Activated CD8-positive, alpha-beta memory T cell treated with anti-CD3 and anti-CD28 coated beads, Interleukin-2, amount 10 ng/mL, durations not matched to agents 7 days and 5 days (primary cell): ENCODE results near the gene ARHGAP18. TPM values are rescaled to one million over a fixed set of nuclear protein-coding genes. Genes with fewer than 3 reads are reported as not detected.

ENCODE experiments used
- ATAC-seq: fragments of 150-1000 bp; cut with Tn5 transposase; one replicate; pipeline ENCODE4 v1.10.0; 2021; ENCODE audit warnings: moderate library complexity
- CTCF ChIA-PET: fragments of 350-600 bp; sonication (Branson Sonifier 250); formaldehyde crosslinking; loops from one replicate; lab custom pipeline; 2021; ENCODE audit warnings: antibody characterized with exemption; lab: Charles Lee
- DNase-seq: peaks from one replicate; pipeline ENCODE4 v3.0.0-alpha.2; 2020
- H3K27ac Mint-ChIP-seq: one replicate; pipeline ENCODE4 v1.8.0; 2021; ENCODE audit warnings: mild to moderate bottlenecking, mixed read lengths
- H3K27me3 Mint-ChIP-seq: one replicate; pipeline ENCODE4 v1.8.0; 2021; ENCODE audit warnings: mixed read lengths
- H3K36me3 Mint-ChIP-seq: one replicate; pipeline ENCODE4 v1.8.0; 2021; ENCODE audit warnings: mild to moderate bottlenecking, mixed read lengths
- H3K4me1 Mint-ChIP-seq: one replicate; pipeline ENCODE4 v1.8.0; 2021; ENCODE audit warnings: mixed read lengths
- H3K4me3 Mint-ChIP-seq: one replicate; pipeline ENCODE4 v1.8.0; 2021; ENCODE audit warnings: mild to moderate bottlenecking, moderate library complexity, mixed read lengths
- H3K9me3 Mint-ChIP-seq: one replicate; pipeline ENCODE4 v1.8.0; 2022; ENCODE audit warnings: low read depth, mixed read lengths
- total RNA-seq, 2 experiments: library from RNA; stranded (reverse); gene quantifications; one replicate each; pipeline ENCODE4 v1.2.3, GENCODE V29; 2021

Gene ARHGAP18
- total RNA-seq, 2 experiments from 2014 or later, result 14.1 to 20.8 TPM

DNA sequence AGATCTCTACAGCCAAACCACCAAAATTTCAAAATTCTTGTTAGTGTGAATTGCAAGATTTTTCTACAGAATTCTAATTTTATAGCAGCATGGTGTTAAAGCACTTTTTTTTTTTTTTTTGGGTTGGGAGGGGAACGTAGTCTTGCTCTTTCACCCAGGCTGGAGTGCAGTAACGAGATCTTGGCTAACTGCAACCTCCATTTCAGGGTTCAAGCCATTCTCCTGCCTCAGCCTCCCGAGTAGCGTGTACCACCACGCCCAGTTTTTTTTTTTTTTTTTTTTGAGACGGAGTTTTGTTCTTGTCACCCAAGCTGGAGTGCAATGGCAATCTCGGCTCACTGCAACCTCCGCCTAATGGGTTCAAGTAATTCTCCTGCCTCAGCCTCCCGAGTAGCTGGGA lies 11.5 kb downstream of the ARHGAP18 start:
- DNase-seq, result no peak
- Mint-ChIP-seq H3K27ac (no peak overlapping the region), H3K9me3 (no peaks in the 10 kb centered on the region), H3K4me1 (peaks cover 57% of the 10 kb centered on the region), H3K4me3 (no peak overlapping the region), H3K36me3 (peaks cover 18% of the 10 kb centered on the region), H3K27me3 (no peaks in the 10 kb centered on the region)
- no peak for ATAC-seq
- CTCF ChIA-PET, result no interaction called here

DNA sequence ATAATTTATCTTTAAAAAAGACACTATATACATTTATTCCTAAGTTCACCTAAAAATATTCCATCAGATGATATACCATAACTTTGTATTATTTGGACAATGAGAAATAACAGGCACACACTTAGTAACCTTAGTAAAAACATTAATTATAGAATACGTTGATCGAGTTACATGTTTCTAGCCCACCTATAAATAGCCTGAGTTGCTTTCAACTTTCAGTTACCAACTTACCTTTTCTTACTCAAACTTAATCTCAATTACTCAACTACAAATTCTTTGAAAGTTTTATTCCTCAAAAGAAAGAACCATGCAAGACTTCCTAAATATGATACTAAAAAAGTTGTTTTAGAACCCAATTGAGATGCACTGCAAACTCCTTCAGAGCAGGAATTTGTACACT lies 12.2 kb downstream of the ARHGAP18 start:
- Mint-ChIP-seq H3K9me3 (no peaks in the 10 kb centered on the region), H3K36me3 (peaks cover 14% of the 10 kb centered on the region), H3K4me3 (no peak overlapping the region), H3K4me1 (peaks cover 63% of the 10 kb centered on the region), H3K27me3 (no peaks in the 10 kb centered on the region), H3K27ac (no peak overlapping the region)
- ATAC-seq, result no peak
- CTCF ChIA-PET, result no interaction called here
- no peak for DNase-seq

- H3K4me3 Mint-ChIP-seq, result no peak overlapping the region
- peaks cover 65% of the 10 kb centered on the region for H3K4me1 Mint-ChIP-seq
- CTCF ChIA-PET, result interaction anchor here (0.9 to 1.0 kb wide), 2 partner anchors 51 to 99 kb away, joined by 3 read pairs; no protein-coding TSS in a partner anchor
- H3K36me3 Mint-ChIP-seq, result peaks cover 18% of the 10 kb centered on the region
- no peaks in the 10 kb centered on the region for H3K9me3 Mint-ChIP-seq
- no peak overlapping the region for H3K27ac Mint-ChIP-seq
- DNase-seq (no peak), ATAC-seq (no peak)
- H3K27me3 Mint-ChIP-seq, result no peaks in the 10 kb centered on the region
Measured at GRCh38 chr6:129696843-129697242, 13.1 kb downstream of the ARHGAP18 start.

- peaks cover 18% of the 10 kb centered on the region for H3K36me3 Mint-ChIP-seq
- H3K9me3 Mint-ChIP-seq, result no peaks in the 10 kb centered on the region
- H3K27ac Mint-ChIP-seq, result peak overlapping the region; percentile 55
- no peak for ATAC-seq
- peaks cover 64% of the 10 kb centered on the region for H3K4me1 Mint-ChIP-seq
- H3K4me3 Mint-ChIP-seq, result peak overlapping the region; percentile 15
- H3K27me3 Mint-ChIP-seq, result no peaks in the 10 kb centered on the region
- DNase-seq, result no peak
- CTCF ChIA-PET, result interaction anchor here (0.9 to 2.4 kb wide), 3 partner anchors 14 to 98 kb away, joined by 3 to 11 read pairs (median 3); partner anchors contain the start of gene ARHGAP18
Measured at GRCh38 chr6:129696028-129696418, 14.0 kb downstream of the ARHGAP18 start.

DNA sequence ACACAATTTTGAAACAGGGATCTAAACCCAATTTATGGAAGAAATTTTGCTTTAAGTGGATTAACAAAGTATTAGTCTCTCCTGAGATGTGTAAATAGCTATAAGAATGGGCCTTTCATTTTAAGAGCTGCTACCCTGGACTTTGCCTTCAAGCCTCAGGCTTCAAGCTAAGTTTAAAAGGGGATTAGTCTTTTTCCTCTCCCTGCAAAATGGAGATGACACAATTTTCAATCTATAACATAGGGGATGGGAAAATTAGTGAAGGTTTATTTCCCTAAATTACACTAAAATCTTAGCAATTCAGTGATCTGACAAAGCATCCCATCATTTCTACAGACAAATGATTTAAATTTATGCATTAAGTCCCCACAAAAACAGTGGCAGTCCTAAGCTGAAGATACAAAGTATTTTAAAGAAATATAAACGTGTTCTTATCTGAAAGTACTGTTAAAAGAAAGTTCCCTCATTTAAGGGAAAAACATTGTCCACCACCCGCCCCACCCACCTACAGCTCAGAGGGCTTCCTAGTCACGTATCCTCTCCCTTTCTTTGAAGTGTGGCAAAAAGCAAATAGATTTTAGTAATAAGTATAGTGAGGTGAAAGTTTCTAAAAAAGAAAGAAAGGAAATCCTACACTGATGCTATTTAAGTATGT lies 14.5 kb downstream of the ARHGAP18 start:
- peak overlapping the region; percentile 15 for H3K4me3 Mint-ChIP-seq
- DNase-seq, result peak; percentile 56

DNA sequence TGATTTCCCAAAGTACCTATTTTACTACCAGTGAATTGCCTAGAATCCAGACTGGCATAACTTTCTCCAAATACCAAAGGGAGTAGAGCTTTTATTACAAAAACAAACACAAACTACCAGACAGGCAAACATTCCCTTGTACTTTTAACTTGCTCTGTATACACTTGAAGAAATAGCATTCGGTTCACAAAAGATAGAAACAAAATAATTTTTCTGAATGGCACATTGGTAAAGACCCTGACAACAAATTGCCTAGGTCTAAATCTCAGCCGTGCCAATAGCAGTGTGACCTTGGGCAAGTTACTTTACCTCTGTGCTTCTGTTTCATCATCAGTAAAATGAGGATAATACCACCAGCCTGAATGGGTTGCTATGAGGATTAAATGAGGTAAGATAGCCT lies 15.9 kb downstream of the ARHGAP18 start:
- Mint-ChIP-seq H3K27ac (no peak overlapping the region), H3K4me1 (peaks cover 65% of the 10 kb centered on the region), H3K4me3 (no peak overlapping the region), H3K9me3 (no peaks in the 10 kb centered on the region), H3K27me3 (no peaks in the 10 kb centered on the region), H3K36me3 (peaks cover 11% of the 10 kb centered on the region)
- CTCF ChIA-PET, result interaction anchor here (1.8 to 2.4 kb wide), 2 partner anchors 16 to 96 kb away, joined by 4 to 11 read pairs; partner anchors contain the start of gene ARHGAP18
- DNase-seq, result no peak
- no peak for ATAC-seq

More for the DNA sequence above, 14.5 kb downstream of the ARHGAP18 start:
- H3K36me3 Mint-ChIP-seq, result peaks cover 14% of the 10 kb centered on the region
- peak; percentile 85 for ATAC-seq
- no peaks in the 10 kb centered on the region for H3K27me3 Mint-ChIP-seq
- CTCF ChIA-PET, result interaction anchor here (0.9 to 2.4 kb wide), 2 partner anchors 11 to 14 kb away, joined by 3 to 11 read pairs; partner anchors contain the start of gene ARHGAP18
- peaks cover 62% of the 10 kb centered on the region for H3K4me1 Mint-ChIP-seq
- peak overlapping the region; percentile 55 for H3K27ac Mint-ChIP-seq
- H3K9me3 Mint-ChIP-seq, result no peaks in the 10 kb centered on the region

GRCh38 chr6:129692467-129692866 lies 17.5 kb downstream of the ARHGAP18 start:
- no peaks in the 10 kb centered on the region for H3K9me3 Mint-ChIP-seq
- no peaks in the 10 kb centered on the region for H3K27me3 Mint-ChIP-seq
- DNase-seq (no peak), ATAC-seq (no peak)
- no peak overlapping the region for H3K27ac Mint-ChIP-seq
- H3K36me3 Mint-ChIP-seq, result peaks cover 15% of the 10 kb centered on the region
- CTCF ChIA-PET, result interaction anchor here (1.8 kb wide), 1 partner anchor 95 kb away, joined by 4 read pairs; no protein-coding TSS in a partner anchor
- H3K4me3 Mint-ChIP-seq, result no peak overlapping the region
- peaks cover 77% of the 10 kb centered on the region for H3K4me1 Mint-ChIP-seq

DNA sequence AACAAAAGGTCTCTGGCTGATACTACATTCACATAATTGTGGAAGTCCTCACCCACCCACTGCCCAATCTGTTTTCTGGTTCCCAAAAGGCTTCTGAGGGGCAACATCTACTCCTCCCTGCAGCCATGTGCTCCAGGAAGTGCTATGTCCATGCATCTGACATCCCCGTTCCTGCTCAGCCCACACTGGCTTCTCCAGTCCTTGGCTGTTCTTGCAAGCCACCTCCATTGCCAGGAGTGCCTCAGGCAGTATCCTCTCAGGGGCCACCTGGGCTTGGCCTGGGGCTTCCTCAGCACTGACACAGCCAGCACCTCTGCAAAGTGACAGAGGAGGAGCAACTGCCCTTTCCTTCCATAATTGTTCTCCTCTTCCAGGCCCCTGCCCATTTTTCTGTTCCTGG lies 18.3 kb downstream of the ARHGAP18 start:
- no peaks in the 10 kb centered on the region for H3K27me3 Mint-ChIP-seq
- peaks cover 14% of the 10 kb centered on the region for H3K36me3 Mint-ChIP-seq
- CTCF ChIA-PET, result no interaction called here
- no peak overlapping the region for H3K4me3 Mint-ChIP-seq
- ATAC-seq (no peak), DNase-seq (no peak)
- no peak overlapping the region for H3K27ac Mint-ChIP-seq
- peaks cover 76% of the 10 kb centered on the region for H3K4me1 Mint-ChIP-seq
- H3K9me3 Mint-ChIP-seq, result no peaks in the 10 kb centered on the region

GRCh38 chr6:129691043-129691640 lies 18.8 kb downstream of the ARHGAP18 start:
- H3K27me3 Mint-ChIP-seq, result no peaks in the 10 kb centered on the region
- no peak overlapping the region for H3K27ac Mint-ChIP-seq
- no peaks in the 10 kb centered on the region for H3K9me3 Mint-ChIP-seq
- CTCF ChIA-PET, result no interaction called here
- H3K36me3 Mint-ChIP-seq, result peaks cover 12% of the 10 kb centered on the region
- ATAC-seq (no peak), DNase-seq (no peak)
- no peak overlapping the region for H3K4me3 Mint-ChIP-seq
- H3K4me1 Mint-ChIP-seq, result peaks cover 76% of the 10 kb centered on the region

DNA sequence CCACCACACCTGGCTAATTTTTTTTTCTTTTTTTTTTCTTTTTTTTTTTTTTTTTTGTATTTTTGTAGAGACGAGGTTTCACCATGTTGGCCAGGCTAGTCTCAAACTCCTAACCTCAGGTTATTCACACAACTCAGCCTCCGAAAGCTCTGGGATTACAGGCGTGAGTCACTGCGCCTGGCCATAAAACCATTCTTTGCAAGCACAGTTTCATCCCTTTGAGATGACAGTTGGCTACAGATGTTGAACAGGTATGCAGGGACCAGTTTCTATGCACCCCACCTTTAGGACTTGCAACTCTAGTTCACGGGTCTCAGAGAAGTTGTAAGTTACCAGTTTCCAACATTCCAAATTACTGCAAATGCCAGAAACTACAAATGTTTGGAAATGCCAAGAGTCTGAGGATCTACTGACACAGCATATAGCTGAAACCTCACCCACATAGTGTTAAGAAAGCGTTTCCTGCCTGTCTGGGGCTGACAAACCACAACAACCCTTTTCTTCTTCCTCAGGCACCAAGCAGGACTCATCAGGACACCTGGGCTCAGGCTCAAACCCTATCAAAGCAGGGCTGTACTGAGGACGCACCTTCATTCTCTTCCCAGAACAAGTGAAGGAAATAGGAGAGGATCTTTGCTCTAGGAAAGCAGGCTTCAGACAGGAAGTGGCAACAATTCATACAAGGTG lies 22.9 kb downstream of the ARHGAP18 start:
- Mint-ChIP-seq H3K36me3 (peaks cover 12% of the 10 kb centered on the region), H3K27ac (peak overlapping the region; percentile 81), H3K4me3 (peak overlapping the region; percentile 4), H3K9me3 (no peaks in the 10 kb centered on the region), H3K4me1 (peaks cover 74% of the 10 kb centered on the region), H3K27me3 (no peaks in the 10 kb centered on the region)
- ATAC-seq (peak; percentile 74), DNase-seq (peak; percentile 79)
- CTCF ChIA-PET, result interaction anchor here (0.7 to 4.2 kb wide), 8 partner anchors 9 to 189 kb away, joined by 3 to 26 read pairs (median 3); partner anchors contain the start of gene ARHGAP18

- Mint-ChIP-seq H3K9me3 (no peaks in the 10 kb centered on the region), H3K4me3 (no peak overlapping the region), H3K27me3 (no peaks in the 10 kb centered on the region), H3K27ac (peak overlapping the region; percentile 21), H3K4me1 (peaks cover 66% of the 10 kb centered on the region), H3K36me3 (peaks cover 12% of the 10 kb centered on the region)
- CTCF ChIA-PET, result interaction anchor here (1.1 to 4.7 kb wide), 6 partner anchors 8 to 190 kb away, joined by 3 to 35 read pairs (median 9); partner anchors contain the start of gene ARHGAP18
- no peak for DNase-seq
- ATAC-seq, result no peak
Measured at GRCh38 chr6:129685662-129686031, 24.3 kb downstream of the ARHGAP18 start.

DNA sequence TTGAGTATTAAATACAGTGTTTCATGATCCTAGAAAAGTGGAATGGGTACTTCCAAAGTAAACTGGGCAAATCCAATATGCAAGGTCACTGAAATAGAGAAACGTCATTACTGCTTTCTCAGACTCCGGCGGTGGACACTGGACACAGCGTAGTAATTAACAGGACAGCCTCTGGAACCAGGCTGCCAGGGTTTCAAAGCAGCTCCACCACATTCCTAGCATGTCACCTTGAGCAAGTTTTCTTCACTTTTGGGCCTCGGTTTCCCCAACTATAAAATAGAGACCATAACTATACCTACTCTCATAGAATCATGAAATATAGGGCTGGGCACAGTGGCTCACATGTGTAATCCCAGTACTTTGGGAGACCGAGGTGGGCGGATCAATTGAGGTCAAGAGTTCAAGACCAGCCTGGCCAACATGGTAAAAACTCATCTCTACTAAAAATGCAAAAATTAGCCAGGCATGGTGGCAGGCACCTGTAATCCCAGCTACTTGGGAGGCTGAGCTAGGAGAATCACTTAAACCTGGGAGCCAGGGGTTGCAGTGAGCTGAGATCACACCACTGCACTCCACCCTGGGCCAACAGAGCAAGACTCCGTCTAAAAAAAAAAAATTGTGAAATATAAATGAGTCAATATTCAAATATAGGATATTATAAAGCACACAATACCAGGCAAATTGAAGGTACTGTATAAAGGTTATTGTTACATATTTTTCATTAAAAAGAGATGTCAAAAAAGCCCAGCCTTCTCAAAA lies 24.9 kb downstream of the ARHGAP18 start:
- no peak for ATAC-seq
- Mint-ChIP-seq H3K27me3 (no peaks in the 10 kb centered on the region), H3K36me3 (peaks cover 13% of the 10 kb centered on the region), H3K9me3 (no peaks in the 10 kb centered on the region), H3K4me1 (peaks cover 66% of the 10 kb centered on the region), H3K27ac (peak overlapping the region; percentile 25), H3K4me3 (no peak overlapping the region)
- no peak for DNase-seq
- CTCF ChIA-PET, result interaction anchor here (1.2 to 4.7 kb wide), 7 partner anchors 9 to 60 kb away, joined by 4 to 35 read pairs (median 7); partner anchors contain the start of gene ARHGAP18
